ENCODE data around the gene PROSER3.

DNA sequence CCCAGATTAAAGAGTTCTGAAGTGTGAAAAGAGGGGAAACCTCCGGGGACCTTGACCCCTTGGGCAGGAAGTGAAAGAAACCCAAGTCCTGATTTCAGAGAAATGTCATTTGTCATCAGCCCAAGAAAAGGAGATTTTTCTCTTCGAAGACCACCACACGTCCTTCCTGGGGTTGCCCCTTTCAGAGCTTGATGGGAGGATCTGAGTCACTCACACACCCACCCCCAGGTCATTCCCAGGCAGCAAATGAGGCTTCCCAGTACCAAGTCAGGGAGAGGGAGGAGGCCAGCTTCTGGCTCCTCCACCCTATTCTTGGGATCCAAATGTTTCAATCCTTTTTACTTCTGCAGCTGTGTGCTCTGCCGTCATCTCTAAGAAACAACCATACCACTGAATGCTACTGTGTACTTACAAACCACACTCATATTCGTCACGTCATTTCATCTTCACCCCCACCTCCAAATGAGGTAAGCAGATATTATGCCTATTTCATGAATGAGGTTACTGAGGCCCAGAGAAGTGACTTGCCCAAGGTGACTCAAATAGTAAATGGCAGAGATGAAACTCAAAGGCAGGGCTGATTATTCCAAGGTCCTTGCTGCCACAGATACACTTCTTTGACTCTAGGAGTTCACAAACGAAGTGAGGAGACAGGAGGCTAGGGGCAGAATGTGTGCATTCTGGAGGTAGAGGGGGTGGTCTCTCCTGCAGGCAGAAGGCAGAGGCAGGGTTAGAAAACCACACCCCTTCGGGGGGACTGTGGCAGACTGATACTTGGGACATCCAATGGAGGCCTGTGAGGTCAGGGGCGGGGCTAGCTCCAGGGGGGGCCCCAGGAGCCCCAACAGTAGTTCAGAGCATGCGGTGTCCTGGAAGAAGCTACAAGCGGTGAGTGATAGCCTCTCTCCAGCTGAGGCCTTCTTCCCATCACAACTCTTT, 45.1 kb upstream of the PROSER3 start:
- TF ChIP-seq, protein P1, sequence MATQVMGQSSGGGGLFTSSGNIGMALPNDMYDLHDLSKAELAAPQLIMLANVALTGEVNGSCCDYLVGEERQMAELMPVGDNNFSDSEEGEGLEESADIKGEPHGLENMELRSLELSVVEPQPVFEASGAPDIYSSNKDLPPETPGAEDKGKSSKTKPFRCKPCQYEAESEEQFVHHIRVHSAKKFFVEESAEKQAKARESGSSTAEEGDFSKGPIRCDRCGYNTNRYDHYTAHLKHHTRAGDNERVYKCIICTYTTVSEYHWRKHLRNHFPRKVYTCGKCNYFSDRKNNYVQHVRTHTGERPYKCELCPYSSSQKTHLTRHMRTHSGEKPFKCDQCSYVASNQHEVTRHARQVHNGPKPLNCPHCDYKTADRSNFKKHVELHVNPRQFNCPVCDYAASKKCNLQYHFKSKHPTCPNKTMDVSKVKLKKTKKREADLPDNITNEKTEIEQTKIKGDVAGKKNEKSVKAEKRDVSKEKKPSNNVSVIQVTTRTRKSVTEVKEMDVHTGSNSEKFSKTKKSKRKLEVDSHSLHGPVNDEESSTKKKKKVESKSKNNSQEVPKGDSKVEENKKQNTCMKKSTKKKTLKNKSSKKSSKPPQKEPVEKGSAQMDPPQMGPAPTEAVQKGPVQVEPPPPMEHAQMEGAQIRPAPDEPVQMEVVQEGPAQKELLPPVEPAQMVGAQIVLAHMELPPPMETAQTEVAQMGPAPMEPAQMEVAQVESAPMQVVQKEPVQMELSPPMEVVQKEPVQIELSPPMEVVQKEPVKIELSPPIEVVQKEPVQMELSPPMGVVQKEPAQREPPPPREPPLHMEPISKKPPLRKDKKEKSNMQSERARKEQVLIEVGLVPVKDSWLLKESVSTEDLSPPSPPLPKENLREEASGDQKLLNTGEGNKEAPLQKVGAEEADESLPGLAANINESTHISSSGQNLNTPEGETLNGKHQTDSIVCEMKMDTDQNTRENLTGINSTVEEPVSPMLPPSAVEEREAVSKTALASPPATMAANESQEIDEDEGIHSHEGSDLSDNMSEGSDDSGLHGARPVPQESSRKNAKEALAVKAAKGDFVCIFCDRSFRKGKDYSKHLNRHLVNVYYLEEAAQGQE (IDR thresholded peaks at IDR 0.05; ENCODE audit: borderline replicate concordance): no peak
- TF ChIP-seq, protein P2, sequence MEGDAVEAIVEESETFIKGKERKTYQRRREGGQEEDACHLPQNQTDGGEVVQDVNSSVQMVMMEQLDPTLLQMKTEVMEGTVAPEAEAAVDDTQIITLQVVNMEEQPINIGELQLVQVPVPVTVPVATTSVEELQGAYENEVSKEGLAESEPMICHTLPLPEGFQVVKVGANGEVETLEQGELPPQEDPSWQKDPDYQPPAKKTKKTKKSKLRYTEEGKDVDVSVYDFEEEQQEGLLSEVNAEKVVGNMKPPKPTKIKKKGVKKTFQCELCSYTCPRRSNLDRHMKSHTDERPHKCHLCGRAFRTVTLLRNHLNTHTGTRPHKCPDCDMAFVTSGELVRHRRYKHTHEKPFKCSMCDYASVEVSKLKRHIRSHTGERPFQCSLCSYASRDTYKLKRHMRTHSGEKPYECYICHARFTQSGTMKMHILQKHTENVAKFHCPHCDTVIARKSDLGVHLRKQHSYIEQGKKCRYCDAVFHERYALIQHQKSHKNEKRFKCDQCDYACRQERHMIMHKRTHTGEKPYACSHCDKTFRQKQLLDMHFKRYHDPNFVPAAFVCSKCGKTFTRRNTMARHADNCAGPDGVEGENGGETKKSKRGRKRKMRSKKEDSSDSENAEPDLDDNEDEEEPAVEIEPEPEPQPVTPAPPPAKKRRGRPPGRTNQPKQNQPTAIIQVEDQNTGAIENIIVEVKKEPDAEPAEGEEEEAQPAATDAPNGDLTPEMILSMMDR (IDR thresholded peaks at IDR 0.05; ENCODE audit: poor library complexity, severe bottlenecking): no peak
- no peak for TF ChIP-seq POLR2AphosphoS5 (IDR thresholded peaks at IDR 0.05)
- TF ChIP-seq SMC3 (conservative IDR thresholded peaks at IDR 0.05; ENCODE audit: poor library complexity): no peak
- TF ChIP-seq EP300 (conservative IDR thresholded peaks at IDR 0.05; ENCODE audit: poor library complexity, severe bottlenecking): no peak
